NK-92 (cell line): ENCODE results near the gene ATXN7.

Source experiments
- DNase-seq: peaks from one replicate; lab custom pipeline; 2025; ENCODE audit not compliant: unreplicated experiment; lab: John Stamatoyannopoulos, UW

The ATXN7 gene

DNA sequence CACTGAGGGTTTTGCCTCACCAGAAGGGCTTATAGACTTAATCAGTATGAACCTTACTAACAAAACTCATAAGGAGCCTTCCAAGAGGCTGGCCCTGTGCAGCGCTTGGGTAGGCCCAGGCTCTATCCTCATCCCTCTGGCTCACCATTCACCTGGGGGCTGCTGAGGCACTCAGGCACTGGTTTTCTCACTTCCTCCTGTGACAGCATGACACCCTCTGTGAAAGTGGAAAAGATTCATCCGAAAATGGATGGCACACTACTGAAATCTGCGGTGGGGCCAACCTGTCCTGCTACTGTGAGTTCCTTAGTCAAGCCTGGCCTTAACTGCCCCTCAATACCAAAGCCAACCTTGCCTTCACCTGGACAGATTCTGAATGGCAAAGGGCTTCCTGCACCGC, 118.3 kb downstream of the ATXN7 start:
- no peak for DNase-seq

GRCh38 chr3:63984391-63984790, 120.7 kb downstream of the ATXN7 start:
- no peak for DNase-seq

DNA sequence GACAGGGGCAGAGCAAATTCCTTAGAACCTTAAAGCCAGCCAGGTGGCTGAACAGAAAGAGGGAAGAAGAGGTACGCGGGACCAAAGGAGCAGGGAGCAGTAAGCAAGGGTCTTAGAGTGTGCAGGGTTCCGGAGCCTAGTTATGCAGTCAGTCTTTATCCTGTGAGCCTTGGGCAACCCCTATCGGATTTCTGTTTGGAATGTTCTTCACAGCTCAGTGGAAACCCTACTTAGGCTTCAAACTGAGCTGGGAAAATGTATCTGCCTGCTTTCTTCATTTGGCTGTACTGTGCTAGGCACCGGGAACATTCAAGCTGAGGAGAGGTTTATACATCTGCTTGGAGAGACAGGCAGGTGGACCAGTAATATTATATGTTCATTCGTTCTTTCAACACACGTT, 122.5 kb downstream of the ATXN7 start:
- DNase-seq: no peak

GRCh38 chr3:63986831-63987230, 123.2 kb downstream of the ATXN7 start:
- DNase-seq: no peak

DNA sequence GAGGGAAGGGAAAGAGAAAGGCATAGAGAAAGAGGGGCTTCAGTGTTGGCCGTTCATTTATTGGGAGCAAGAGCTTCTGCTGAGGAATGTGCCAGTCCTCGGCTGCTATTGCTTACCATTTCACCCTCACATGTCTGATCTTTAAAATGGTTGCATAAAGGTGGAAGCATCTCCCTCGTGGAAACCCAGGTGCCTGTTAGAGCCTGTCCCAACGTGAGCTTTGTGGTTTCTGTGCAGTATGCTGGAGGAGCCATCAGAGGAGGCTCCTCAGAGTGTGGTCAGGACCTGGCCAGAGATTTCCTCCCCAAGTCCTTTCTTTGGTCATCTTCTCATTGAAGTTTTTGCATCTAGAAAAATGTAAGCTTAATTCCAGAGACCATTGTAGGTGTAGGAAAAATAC, 125.3 kb downstream of the ATXN7 start:
- no peak for DNase-seq

DNA sequence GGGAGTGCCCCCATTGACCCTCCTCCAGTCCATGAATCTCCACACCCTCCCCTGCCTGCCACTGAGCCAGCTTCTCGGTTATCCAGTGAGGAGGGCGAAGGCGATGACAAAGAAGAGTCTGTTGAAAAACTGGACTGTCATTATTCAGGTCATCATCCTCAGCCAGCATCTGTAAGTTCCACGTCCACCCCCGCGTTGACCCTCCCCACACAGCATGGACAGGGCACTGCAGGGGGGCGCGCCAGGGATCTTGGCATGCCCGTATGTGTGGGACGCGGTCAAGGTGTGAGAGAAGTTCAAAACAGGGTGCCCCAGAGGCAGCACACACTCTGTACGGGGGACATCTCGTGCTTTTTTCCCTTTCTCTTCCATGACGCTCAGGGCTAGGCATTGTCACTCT, 126.5 kb downstream of the ATXN7 start:
- no peak for DNase-seq

DNA sequence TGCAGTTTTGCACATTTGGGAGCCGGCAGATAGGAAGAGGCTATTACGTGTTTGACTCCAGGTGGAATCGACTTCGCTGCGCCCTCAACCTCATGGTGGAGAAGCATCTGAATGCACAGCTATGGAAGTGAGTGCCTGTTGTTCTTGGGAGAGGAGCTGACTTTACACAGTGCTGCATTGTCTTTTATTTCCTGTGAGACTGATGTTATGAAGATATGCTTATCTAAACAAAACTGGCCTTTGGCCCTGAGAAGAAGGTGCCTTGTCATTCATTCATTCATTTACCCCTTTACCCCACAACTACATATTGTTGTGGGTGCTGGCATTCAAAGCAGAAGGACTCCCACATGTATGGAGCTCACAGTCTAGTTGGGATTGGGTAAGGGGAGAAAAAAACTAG, 127.1 kb downstream of the ATXN7 start:
- DNase-seq: no peak

DNA sequence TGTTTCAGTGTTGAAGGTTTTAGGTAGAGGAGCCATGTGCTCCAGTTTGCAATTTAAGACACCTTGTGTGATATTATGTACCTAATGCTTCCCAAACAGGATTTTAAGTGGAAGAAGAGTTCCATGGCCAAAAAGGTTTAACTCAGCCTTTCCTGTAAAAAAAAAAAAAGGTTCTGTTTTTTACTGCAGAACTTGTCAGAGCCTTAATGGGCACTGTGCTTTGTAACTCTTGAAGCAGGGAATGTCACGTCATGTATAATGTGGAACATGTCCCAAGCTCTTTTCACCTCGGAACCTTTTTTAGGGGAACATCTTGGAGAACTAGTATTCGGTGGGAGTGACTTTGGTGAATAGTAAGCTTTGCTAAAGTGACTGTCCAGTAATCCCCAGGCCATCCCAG, 128.0 kb downstream of the ATXN7 start:
- no peak for DNase-seq

GRCh38 chr3:63992516-63993209, 129.0 kb downstream of the ATXN7 start:
- no peak for DNase-seq

GRCh38 chr3:63993653-63994079, 130.0 kb downstream of the ATXN7 start:
- DNase-seq: no peak

GRCh38 chr3:63995086-63995485, 131.4 kb downstream of the ATXN7 start:
- DNase-seq: no peak

DNA sequence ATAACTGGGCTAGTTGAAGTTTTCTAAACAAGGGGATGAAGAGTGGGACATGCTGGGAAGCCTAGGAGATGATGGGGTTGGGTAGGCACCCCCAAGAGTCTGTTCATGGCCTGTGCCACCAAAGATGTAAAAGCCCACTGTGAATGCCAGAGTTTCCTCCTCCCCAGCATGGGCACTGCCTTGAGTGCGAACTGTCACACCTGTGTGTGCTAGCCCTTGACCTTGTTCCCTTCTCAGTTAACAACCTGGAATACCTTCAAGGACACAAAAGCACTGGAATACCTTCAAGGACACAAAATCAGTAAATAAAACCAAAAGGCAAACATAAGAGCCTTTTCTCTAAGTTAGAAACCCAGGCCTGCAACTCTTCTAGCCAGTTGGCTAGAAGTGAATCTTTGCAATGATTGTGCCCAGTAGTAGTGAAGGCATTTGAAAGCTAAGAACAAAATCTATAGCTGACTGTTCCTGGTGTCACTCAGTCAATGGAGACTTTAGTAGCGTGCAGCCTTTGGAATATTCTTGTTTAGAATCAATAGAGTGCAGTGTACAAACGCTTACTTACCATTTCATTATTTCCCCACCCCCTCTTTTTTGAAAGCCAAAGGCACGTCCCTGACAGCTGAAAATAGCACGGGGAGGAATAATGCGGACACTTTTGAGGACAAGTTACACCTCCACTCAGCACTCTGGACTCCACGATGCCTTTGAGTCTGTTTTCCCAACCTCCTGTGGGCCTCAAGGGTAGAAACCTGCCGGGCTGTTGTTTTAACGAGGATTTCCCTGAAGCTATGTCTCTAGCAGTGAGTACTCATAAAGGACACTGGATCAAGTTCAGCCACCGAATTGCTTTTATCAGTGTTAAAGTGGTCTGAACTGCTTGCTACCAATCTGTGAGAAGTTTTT, 135.4 kb downstream of the ATXN7 start:
- no peak for DNase-seq

DNA sequence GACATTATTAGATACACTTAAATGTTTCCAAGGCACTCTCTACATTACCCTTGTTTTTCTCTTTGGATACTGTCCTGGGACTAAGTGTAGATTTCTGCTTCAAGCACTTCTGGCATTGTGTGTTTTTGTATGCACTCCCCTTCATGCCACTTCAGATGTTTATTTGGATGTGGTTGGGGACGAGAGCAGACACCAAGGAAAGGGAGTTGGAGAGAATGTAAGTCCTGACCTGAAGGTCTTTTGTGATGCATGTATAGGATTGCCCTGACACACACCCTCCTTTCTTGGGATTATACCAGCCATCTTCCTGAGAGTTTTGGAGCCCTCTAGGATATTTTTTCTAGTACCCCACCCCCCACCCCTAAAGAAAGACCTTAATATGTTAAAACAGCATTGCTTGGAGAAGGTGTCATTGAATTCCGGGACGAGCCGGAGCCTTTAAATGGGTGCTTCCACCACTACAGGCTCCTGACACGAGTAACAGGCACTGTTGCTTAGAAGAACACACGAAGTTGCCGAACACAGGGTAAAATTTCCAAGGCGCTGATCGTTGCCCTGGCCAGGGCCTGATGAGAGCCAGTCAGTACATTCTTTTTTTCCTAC, 136.9 kb downstream of the ATXN7 start:
- no peak for DNase-seq

GRCh38 chr3:64002233-64002632, 138.6 kb downstream of the ATXN7 start:
- DNase-seq: no peak

- no peak for DNase-seq
These were observed 139.9 kb downstream of the ATXN7 start for GRCh38 chr3:64003589-64003988.

- no peak for DNase-seq
These were observed 144.3 kb downstream of the ATXN7 start for GRCh38 chr3:64008017-64008416.

- no peak for DNase-seq
These were observed 145.1 kb downstream of the ATXN7 start for GRCh38 chr3:64008487-64009351.

- no peak for DNase-seq
These were observed 145.9 kb downstream of the ATXN7 start for GRCh38 chr3:64009528-64009927.

- no peak for DNase-seq
These were observed 146.5 kb downstream of the ATXN7 start for GRCh38 chr3:64010199-64010598.

- DNase-seq: no peak
These were observed 148.0 kb downstream of the ATXN7 start for GRCh38 chr3:64011685-64012084.
